NCI-H2107 (cell line): ENCODE results near the gene SNX9.
"Not testable (repeated sequence)": the region's sequence is repeated elsewhere in the genome, so short reads cannot be mapped to it uniquely, and the experiment has no call there.

ENCODE experiments used
- DNase-seq: peaks from one replicate; lab custom pipeline; 2025; lab: John Stamatoyannopoulos, UW

Gene SNX9

GRCh38 chr6:157954150-157955117 lies 131.4 kb downstream of the SNX9 start:
- DNase-seq = no peak

DNA sequence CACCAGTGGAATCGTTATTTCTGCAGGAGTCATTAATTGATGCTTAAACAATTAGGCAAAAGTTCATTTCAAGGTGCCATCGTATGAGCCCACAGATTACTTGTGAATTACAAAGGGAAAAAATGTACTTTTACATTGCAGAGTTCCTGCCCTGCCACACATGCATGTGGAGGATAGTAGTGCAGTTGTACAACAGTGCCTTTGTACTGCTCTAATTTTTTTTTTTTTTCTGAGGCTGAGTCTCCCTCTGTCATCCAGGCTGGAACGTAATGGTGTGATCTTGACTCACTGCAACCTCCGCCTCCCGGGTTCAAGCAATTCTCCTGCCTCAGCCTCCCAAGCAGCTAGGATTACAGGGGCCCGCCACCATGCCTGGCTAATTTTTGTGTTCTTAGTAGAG lies 132.6 kb downstream of the SNX9 start:
- DNase-seq = no peak

GRCh38 chr6:157956171-157956730 lies 133.2 kb downstream of the SNX9 start:
- no peak for DNase-seq

GRCh38 chr6:157959451-157960227 lies 136.6 kb downstream of the SNX9 start:
- no peak for DNase-seq

GRCh38 chr6:157961153-157961831 lies 138.2 kb downstream of the SNX9 start:
- no peak for DNase-seq

DNA sequence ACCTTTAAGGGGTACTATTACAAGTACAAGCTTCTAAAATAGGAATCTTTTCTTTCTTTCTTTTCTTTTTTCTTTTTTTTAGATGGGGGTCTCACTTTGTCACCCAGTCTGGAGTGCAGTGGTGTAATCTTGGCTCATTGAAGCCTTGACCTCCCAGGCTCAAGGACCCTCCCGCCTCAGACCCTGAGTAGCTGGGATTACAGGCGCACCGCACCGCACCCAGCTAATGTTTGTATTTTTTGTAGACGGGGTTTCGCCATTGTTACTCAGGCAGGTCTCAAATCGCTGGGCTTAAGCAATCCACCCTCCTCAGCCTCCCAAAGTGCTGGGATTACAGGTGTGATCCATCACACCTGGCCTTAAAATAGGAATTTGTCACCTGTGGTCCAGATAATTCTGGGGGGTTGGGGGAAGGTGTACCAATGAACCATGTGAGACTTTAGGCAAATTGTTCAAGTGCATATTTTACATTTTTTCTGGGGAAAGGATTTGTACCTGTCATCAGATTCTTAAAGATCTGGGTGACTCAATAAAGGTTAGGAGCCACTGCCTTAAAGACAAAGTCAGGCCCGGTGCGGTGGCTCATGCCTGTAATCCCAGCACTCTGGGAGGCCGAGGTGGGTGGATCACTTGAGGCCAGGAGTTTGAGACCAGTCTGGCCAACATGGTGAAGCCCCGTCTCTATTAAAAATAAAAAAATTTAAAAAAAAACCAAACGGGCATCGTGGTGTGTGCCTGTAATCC lies 139.0 kb downstream of the SNX9 start:
- no peak for DNase-seq

DNA sequence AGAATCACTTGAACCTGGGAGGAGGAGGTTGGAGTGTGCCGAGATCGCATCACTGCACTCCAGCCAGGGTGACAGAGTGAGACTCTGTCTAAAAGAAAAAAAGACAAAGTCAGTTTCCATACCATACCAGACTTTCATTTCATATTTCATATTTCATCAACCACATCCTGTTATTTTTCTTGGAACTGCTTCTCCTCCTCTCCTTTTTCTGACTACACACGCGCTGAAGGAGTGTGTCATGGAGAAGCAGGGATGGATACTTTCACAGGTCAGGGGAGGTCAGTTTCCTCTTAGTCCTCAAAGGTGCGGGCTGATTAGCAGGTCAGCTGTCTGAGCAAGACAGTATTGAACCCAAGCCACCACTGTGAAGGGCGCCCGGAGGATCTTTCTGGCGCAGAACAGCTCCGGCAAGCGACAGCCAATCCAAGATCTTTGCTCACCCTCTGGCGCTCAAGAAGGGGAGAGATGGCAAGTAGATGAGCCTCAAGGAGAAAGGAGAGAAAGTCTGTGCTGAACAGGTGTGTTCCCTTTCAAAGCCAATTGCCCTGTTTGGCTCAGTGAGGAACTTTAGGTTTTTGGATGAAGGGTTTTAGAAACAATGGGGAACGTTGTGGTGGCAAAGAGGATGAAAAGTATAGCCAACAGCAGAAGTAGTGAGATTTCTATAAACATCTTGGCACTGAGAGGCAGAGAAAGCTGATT lies 139.7 kb downstream of the SNX9 start:
- DNase-seq = no peak

GRCh38 chr6:157964100-157964499 lies 141.1 kb downstream of the SNX9 start:
- no peak for DNase-seq

DNA sequence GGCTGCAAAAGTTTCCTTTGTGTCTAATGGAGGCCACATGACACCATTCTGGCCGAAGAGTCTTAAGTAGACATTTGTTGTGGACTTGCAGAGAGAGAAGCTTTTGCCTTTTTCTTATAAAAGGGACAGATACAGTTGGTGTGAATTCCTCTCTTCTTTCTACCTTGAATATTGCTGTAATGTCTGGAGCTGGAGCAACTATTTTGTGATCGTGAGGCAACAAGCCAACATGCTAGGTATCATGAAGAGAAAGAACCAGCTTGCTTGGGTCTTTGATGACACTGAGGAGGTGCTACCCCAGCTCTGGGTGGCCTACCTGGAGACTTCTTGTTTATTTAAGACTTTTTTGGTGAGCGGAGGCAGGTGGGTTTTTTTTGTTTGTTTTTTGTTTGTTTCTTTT lies 142.3 kb downstream of the SNX9 start:
- DNase-seq = no peak

- no peak for DNase-seq
Measured at GRCh38 chr6:157966589-157966977, 143.5 kb downstream of the SNX9 start.

DNA sequence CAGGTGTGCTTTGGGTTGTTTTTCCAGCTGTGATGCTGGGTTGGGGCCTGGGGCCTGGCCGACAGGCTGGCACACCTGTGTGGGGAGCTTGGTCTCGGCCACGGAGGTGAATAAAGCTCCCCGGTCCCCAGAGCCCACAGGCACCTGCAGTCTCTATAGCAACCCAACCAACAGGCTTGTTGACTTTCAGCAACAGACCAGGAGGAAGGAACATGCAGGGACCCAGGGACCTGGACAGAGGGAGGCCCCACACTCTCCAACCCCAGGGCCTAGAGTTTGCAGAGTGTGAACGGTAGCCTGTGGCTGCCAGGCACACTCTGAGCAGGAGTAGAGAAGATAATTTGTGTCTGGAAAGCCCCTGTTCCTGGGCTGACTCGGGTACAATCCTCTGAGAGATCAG lies 144.0 kb downstream of the SNX9 start:
- peak; percentile 25 for DNase-seq

GRCh38 chr6:157967486-157967885 lies 144.4 kb downstream of the SNX9 start:
- DNase-seq = no peak

DNA sequence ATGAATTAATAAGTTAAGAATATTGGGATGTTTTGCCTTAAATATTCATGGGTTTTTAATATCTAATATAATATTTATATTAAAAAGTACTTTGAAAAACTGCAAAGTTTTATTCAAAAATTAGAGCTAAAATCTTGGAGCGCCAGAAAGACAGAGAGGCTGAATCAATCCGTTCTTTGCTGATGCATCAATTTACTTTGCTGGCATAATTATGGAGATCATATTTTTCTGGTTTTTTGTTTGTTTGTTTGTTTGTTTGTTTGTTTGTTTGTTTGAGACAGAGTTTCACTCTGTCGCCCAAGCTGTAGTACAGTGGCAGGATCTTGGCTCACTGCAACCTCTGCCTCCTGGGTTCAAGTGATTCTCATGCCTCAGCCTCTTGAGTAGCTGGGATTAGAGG lies 149.1 kb downstream of the SNX9 start:
- not testable (repeated sequence) for DNase-seq

GRCh38 chr6:157974341-157974894 lies 151.4 kb downstream of the SNX9 start:
- DNase-seq = no peak

DNA sequence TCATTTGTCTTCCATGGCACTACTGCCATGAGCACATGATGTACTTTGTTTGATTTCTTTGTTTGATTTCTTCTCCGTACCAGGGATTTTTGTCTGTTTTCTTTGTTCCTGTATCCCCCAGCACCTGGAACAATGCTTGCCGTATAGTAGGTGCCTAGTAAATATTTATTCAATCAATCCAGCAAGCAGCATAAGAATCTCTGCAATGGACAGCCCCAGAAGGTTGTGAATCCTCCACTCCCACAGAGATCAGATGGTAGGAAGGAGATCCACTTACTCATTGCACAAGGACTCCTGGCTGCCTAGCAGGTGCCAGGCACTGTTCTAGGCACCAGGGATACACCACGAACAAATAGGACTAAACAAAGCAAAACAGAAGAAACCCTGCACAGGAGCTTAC lies 151.9 kb downstream of the SNX9 start:
- DNase-seq = no peak

- DNase-seq = no peak
Measured at GRCh38 chr6:157975456-157975855, 152.4 kb downstream of the SNX9 start.

DNA sequence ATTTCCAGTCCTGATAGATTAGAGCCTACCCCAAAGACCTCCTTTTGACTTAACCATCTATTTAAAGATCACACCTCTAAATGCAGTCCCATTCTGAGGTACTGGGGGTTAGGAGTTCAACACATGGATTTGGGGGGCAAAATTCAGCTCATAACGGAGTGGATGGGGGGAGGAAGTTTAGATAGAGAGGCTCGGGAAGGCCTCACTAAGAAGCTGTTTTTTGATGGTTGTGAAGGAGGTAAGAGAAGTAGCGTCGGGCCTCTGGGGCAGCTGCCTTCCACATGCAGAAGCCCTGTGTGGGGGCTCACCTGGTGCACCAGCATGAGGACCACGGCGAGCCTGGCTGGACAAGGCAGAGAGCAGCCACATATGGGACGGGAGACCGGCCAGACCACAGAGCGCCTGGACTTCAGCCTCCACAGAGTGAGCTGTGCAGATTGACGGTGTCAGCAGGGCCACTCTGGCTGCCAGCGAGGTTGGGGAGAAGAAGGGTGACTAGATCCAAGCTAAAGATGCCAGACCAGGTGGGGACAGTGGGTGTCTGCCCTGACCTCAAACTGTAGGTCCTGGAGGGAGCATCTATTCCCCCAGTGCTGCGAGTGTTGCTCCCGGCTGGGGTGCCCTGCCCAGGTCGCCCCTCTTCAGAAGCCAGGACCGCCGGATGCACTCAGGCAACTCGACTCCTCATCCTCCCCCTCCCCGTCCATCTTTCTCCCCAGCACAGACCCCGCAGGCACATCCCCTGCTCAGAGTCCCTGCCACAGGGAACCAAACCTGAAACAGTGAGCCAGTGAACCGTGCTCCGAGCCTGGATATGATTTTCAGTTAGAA lies 153.5 kb downstream of the SNX9 start:
- DNase-seq = no peak

DNA sequence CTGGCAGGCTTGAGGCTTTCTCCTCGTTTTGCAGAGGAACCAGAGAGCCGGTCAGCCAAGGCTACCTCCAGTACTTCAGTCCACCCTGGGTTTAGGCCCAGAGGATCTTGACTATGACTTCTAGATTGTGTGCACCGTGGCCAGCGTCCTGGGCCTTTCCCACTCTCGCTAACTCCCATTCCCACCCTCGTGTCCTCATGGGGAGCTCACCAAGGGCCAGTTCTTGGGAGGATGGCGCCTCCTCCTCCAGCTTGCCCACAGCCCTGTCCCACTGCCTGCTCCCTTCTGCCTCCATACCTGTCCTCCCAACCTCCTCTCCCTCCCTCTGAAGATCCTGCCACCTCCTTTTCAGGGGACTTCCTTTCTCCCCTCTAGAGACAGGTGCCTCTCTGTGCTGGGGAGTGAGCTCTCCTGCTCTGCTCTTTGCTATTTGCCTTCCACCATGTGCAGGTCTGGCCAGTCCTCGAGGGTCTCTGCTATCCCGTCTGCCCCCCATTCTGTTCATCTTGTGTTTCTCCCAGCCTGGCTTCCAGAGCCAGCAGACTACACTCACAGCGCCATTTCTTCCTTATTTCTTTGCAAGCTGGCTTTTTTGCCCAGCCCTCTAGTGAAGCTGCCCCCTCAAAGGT lies 154.2 kb downstream of the SNX9 start:
- DNase-seq = no peak
